Fibroblast of pulmonary artery (primary cell): ENCODE data around the gene CD82.
A peak's percentile ranks its signal among the peaks of the same experiment; 100 is the strongest.

ENCODE experiments used
- DNase-seq: peaks from one replicate; pipeline ENCODE4 v3.0.0-alpha.2; 2010; ENCODE audit warnings: low read depth
- H3K4me3 ChIP-seq: replicated peaks from 2 replicates; pipeline ENCODE4 v1.5.1; 2011; ENCODE audit warnings: low read depth, mild to moderate bottlenecking, control low read depth, low read length, moderate library complexity
- TF ChIP-seq, protein P1 (sequence below): IDR thresholded peaks from 2 replicates; pipeline ENCODE4 v1.5.1; 2011; ENCODE audit warnings: mild to moderate bottlenecking, control low read depth, low read length, inconsistent platforms; ENCODE audit errors: missing control alignments

CD82 gene

GRCh38 chr11:44620328-44620725 is 54.9 kb downstream of the CD82 start:
- no peak overlapping the region for H3K4me3 ChIP-seq
- no peak for DNase-seq
- TF ChIP-seq, protein P1, sequence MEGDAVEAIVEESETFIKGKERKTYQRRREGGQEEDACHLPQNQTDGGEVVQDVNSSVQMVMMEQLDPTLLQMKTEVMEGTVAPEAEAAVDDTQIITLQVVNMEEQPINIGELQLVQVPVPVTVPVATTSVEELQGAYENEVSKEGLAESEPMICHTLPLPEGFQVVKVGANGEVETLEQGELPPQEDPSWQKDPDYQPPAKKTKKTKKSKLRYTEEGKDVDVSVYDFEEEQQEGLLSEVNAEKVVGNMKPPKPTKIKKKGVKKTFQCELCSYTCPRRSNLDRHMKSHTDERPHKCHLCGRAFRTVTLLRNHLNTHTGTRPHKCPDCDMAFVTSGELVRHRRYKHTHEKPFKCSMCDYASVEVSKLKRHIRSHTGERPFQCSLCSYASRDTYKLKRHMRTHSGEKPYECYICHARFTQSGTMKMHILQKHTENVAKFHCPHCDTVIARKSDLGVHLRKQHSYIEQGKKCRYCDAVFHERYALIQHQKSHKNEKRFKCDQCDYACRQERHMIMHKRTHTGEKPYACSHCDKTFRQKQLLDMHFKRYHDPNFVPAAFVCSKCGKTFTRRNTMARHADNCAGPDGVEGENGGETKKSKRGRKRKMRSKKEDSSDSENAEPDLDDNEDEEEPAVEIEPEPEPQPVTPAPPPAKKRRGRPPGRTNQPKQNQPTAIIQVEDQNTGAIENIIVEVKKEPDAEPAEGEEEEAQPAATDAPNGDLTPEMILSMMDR: no peak

DNA sequence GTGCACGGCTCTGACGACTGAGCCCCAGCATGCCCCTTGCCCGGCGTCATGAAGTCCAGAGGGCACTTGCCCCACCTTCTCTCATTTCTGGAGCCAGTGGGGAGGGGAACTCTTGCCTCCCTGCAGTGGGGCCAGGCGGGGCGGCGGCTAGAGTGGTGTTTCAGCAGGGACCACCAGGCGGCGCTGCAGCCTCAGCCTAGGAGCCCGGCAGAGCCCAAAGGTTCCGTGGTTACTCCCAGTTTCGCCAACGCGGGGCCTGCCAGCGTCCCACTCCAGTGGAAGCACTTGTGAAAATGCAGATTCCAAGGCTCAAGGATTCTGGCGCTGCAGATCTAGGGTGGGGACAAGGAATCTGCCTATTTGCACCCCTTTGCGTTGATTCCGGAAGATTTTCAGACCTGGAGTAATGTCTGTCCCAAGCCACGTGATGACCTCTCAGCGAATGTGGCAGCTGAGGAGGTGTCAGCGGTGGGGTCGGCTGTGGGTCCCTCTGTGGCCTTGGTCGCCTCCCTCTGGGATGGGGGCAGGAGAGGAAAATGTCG is 55.7 kb downstream of the CD82 start:
- H3K4me3 ChIP-seq: no peak overlapping the region
- DNase-seq: peak; percentile 63
- TF ChIP-seq, protein P1: peak; percentile 85

GRCh38 chr11:44621784-44622183 is 56.3 kb downstream of the CD82 start:
- TF ChIP-seq, protein P1: no peak
- no peak overlapping the region for H3K4me3 ChIP-seq
- no peak for DNase-seq

GRCh38 chr11:44622190-44622650 is 56.8 kb downstream of the CD82 start:
- TF ChIP-seq, protein P1: no peak
- DNase-seq: no peak
- no peak overlapping the region for H3K4me3 ChIP-seq

DNA sequence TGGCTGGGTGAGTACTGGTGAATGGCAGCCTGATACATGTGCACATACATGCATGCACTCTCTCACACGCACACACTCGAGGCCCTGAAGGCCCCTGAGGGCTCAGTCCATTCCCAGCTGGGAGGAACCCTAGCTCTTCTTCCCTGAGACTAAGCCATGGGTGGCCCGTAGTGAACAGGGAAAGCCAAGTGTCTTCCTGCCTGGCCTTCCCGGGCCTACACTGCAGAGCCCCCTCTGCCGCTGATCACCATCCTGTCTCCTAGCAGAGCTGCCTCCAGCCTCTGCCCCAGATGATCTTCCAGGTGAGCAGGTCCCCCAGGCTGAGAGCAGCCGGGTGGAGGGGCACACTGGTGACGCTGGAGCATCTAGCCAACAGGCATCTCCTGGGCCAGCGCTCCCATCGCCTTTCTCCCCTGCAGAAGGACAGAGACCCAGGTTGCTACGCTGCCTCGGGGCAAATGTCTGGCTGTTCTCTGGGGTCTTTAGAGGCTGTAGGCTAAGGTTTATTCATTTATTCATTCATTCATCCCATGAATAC is 57.3 kb downstream of the CD82 start:
- TF ChIP-seq, protein P1: no peak
- no peak for DNase-seq
- no peak overlapping the region for H3K4me3 ChIP-seq

DNA sequence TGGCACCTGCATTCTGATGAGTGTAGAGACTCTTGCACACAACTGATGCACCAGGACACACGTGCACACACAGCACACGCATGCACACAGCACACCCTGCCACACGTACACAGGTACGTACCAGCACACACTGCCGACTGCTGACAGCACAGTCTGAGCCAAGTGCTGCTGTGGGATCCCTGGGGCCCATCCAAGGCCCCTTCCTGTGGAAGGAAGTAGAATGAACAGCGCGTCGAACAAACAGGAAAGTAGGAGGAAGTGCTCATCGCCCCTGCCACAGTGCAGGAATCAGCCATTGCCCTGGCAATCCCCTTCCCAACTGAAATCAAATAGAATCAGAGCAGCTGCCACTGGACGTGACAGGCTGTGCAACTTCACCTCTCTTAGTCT is 57.9 kb downstream of the CD82 start:
- H3K4me3 ChIP-seq: no peak overlapping the region
- peak; percentile 18 for DNase-seq
- TF ChIP-seq, protein P1: no peak
